GM21723 (cell line): ENCODE data around the gene DUSP6.
"Not testable (repeated sequence)": the region's sequence is repeated elsewhere in the genome, so short reads cannot be mapped to it uniquely, and the experiment has no call there.

ENCODE experiments used
- ATAC-seq: cut with Tn5 transposase; IDR thresholded peaks from one replicate; pipeline ENCODE4 v1.9.1; 2021; ENCODE audit warnings: mild to moderate bottlenecking, moderate library complexity; ENCODE audit not compliant: unreplicated experiment

The DUSP6 gene

DNA sequence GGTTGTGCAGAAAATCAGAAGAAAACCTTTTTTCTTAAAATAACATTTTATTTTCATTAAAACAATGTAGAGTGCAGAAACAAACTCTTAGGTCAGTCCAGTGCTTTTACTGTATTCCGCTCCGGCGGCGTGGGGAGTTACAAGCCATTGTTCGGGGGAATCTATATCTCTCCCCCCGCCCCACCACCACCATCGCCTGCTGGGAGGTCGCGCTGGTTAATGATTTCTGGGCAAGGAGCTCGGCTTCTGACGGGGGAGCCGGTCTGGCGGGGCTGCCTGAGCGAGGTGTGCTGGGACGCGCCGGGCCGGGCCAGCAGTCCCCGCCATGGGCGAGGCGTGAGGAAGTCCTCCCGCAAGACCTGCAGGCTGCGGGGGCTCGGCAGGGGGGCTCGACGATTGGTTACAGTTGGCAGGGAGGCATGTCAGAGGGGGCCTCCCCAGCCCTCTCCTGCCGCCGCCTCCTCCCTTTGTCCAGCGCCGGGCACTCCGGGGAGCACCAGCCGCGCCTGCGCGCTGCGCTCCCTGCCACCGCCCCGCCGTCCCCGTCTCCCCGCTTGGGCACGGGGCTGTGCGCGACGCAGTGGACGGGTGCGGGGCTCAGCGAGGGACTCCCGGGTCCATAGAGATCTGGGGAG lies 1.0 kb upstream of the DUSP6 start:
- ATAC-seq = peak; percentile 25

DNA sequence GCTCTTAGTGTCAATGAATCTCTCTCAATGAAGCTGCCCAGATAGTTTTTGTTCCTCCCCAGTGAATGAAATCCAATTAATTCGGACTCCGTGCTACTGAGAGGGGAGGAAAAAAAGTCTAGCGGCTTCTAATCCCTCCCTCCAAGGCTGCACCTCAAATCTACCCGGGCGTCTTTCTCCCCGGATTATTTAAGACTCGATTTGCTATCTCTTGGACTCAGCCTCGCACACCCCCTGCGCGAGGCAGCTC lies 134 bp downstream of the DUSP6 start:
- no peak for ATAC-seq

DNA sequence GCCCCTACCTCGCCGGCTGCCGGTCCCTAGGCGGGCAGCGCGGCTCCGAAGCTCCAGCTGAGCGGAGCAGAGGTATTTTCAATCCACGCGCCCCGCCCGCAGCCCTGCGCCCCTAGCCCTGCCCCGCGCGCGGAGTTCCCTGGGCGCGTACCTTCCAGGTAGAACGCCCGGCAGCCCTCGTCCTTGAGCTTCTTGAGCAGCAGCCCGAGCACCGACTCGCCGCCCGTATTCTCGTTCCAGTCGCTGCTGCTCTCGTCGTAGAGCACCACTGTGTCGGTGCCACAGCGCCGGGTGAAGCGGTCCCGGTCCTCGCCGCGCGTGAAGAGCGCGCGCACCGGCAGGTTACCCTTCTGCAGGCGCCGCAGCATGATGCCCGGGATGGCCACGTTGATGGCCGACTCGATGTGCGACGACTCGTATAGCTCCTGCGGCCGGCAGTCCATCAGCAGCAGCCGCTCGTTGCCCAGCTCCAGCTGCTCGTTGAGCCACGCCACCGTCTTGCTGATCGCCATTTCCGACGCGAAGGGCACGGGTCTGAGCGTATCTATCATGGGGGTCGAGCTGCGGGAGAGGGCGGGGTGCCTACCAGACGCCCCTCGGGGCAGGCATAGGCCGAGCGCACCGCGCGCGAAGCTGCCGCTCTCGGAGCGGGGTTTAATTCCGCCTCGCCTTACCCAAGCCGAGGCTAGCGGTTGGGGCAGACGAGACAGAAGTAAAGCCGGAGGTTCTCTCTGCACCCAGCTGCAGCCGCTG lies 636 bp downstream of the DUSP6 start:
- no peak for ATAC-seq

DNA sequence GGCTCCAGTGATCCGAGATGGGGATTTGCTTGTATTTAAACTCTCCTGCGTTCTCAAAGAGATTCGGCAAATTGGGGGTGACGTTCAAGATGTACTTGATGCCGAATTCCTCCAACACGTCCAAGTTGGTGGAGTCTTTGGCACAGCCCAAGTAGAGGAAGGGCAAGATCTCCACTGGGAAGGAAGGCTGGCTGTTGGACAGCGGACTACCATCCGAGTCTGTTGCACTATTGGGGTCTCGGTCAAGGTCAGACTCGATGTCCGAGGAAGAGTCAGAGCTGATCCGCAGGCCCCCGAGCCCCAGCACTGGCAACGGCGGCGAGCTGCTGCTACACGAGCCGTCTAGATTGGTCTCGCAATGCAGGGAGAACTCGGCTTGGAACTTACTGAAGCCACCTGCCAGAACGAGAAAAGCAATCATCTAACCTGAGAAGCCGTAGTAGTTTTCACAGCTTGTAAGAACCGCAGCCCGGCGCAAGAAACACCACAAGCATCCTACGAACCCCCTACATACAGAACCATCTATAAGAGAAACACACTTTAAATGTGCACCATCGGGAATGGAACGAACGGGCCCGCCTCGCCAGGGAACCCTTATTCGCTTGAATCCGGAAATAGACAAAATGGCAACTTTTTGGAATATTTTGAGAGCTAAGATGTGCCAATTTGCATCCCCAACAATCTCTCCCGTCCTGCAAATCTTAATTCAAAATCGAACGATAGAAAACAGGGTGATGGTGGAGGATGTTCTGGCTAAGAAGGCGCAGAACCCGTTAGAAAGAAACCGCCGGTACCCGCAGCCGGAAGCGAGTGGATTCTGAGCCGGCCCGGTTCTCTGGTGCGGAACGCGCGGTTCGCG lies 1.4 kb downstream of the DUSP6 start:
- no peak for ATAC-seq

DNA sequence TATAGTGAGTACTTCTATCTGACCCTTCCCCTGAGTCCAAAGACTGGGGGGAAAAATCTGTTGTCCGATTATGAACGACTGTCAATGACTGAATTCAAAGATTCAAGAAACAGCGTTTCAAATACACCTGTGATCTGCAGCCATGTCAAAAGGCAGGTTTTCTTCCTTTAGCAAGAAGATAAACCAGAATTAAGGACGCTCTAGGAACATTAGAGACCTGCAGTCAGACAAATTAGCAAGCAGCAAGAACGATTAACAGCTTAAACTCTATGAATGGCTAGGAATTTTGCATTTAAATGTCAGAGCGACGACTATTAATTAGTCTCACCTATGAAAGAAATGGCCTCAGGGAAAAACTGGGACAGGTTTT lies 2.1 kb downstream of the DUSP6 start:
- ATAC-seq = no peak

DNA sequence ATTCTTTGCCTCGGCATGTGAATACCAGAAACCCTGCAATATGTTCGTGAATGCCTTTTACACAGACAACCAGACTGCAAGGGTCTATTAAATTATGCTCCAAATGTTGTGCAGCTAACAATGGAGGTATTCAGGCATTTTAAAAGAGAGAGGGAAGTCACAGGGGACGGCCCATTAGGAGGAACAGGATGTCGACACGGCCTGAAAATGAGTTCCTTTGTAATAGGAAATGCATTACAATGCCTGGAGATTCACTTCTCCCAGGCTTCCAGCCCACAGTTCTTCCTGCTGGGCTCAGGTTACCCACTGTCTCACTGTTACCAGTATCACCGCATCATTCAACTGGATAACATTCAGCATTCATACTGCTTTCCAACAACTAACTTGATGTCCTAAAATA lies 2.5 kb downstream of the DUSP6 start:
- no peak for ATAC-seq

DNA sequence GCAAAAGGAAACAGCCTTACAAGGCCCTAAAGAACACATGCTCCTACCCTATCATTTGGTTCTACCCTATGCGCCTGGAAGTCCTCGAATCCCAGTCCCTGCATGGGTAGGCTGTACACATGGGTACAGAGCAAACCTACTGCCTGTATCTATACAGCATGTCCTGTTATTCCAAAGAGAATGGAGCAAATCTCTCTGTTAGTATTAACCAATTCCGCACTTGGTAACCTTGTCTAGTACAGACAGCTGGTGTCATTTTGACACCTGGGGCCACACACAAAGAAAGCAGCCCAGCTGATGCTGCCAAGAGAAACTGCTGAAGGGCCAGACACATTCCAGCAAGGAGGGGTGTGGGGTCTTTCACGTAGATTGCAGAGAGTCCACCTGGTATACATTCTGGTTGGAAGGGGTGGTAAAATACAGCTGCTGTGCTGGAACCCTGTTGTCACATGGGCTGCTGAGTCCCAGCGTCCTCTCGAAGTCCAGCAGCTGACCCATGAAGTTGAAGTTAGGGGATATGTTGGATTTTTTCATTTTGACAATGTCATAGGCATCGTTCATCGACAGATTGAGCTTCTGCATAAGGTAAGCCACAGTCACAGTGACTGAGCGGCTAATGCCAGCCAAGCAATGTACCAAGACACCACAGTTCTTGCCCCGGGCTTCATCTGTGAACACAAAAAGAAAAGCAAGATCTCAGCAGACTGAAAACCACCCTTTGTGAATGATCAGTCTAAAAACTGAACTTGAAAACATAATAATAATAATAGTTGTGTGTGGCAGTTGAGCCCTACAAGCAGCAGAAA lies 3.2 kb downstream of the DUSP6 start:
- ATAC-seq = no peak

DNA sequence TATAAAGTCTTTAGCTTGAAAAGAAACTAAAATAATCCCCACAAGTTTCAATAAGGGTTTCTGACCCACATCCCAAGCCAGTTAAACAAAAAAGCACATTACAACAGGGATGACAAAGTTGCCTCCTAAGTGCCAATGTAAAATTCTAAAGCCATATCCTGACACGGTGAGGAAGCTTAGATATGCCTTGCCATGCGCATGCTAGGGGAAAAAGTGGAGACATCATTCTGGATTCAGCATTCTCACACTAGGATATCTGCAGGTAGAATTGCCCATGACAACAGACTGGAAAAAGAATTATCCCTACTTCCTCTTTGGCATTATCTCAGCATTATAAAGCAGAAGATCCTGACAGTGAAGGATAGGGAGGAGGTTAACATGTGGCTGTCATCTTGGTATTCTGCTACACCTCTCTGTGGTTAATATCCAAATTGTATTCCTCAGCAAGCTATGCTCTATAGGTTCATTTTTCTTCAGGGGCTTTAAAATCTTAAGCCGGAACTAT lies 4.9 kb downstream of the DUSP6 start:
- no peak for ATAC-seq

DNA sequence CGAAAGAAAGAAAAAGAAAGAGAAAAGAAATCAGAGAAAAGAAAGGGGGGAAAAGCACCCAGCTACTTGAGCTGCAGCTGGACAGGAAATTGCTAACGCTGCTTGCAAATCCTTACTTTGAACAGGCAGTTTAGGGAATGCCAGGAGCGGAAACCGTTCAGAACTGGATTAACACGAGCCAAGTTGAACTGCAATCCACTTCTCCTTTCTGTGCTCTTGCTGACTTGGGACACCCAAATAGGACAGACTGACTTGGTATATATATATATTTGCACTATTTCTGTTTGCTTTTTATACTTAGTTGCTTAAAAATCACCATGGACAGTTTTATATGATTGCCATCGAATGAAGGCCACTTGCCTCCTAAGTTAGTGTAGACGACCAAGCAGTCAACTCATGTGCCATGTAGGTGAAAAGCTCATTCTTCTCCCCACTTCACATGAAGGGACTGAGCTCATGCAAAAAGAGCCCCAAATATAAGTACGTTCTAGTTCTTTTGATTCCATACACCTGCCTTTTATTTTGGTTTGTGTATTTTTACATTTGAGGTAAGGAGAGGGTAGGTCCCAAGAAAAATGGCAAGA lies 5.5 kb downstream of the DUSP6 start:
- no peak for ATAC-seq

DNA sequence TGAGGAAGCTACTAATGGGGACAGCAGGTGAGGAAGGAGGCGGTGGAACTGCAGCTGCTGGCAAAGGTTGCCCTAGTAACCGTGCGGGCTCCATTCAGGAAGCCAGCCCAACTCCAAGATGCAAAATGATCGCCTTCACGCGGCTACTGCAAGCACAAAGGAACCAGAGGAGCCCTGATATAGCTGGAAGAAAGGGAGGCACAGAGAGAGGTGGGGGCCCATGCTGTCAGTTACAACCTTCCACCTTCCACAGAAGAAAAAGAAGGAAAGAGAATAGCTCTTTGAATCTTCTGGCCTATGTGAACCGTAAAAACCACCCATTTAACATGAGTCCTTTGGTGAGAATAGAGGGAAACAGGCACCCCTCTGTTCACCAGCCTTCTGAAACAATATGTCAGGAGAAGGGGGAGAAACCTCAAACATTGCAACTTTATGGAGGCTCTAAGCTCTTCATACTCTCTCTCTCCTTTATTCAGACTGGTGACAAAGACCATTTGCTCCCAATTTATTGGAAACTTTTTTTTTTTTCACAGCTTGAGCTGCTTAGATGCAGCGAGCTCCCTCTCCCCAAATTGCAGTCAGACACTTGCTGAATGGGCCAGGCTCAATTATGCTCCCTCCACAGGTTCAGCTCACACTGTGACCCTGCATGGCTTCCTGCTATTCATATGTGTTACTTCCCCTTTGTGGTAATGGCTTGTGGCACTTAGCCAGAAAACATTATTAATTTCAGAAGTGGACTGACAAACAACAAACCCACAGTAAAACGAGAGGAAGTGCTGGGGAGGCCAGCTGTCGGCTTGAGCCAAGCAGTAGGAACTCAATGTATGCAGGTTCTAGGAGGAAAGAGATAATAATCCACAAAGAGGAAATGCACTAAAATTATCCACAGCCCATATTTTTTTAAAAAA lies 6.2 kb downstream of the DUSP6 start:
- peak; percentile 99 for ATAC-seq

DNA sequence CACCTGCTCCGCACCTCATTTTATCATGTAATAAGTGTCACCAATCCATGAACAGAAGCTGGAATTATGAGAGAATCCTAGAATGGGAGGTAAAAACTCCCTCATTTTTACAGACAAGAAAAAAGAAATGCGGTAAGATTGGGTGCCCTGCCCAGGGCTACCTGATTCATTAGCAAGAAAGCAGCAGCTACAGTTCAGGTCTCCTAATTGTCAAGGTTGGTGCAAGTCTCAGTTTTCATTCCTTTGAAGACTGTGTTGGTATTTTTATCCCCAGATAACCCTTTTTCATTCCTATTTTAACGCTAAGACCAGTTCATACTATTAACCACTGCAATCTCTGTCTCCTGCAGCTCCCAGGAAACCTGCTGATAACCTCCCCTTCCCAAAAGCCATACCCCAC lies 6.9 kb downstream of the DUSP6 start:
- no peak for ATAC-seq

DNA sequence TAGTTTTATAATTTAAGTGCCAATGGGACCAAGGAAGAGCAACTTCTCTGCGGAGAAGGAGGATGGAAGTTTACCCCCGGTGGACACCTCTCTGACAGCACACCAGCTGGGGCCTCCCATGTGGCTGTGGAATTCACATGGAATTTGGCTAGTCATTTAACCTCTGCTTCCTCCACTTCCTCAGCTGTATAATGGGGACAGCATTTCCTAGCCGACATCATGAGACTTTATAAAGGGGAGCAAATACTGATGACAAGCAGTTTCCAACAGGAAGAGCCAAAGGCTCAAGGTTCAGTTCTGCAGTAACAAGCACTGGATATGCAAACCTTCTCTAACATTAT lies 7.5 kb downstream of the DUSP6 start:
- ATAC-seq = no peak

DNA sequence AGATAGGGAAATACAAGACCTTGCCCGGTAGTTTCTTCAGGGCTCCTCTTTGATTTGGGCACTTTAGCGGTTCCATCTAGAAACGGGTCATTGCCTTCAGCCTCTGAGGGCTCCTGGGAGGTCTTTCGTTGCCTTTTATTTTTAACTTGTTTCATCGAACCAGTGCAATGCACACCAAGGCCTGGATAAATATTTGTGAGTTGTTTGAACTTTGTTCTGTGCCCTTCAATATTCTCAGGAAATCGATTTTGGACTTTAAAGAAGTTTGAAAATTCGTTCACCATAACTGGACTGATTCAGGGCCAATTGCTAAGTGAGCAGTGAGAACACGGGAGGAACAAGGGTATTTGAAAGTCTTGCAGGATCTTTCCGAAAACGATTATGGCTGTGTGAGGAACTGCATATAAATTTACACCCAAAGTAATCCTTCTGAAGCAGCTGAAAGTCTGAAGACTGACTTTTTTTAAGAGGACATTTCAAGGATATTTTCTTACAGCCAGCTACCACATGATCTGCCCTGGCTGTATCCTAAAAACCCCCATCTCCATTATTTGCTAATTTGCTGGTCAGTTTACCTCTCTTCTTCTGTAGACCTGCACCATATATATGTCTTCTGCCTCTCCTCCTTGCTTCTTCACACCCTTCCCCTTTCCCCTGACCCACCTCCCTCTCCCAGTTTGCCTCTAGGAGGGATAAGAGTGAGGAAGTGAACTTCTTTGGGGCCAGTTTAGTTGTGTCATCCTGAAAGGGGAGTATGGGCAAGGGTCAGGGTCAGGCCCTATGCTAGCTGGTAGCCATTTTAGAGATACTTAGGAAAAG lies 8.0 kb downstream of the DUSP6 start:
- ATAC-seq = no peak

DNA sequence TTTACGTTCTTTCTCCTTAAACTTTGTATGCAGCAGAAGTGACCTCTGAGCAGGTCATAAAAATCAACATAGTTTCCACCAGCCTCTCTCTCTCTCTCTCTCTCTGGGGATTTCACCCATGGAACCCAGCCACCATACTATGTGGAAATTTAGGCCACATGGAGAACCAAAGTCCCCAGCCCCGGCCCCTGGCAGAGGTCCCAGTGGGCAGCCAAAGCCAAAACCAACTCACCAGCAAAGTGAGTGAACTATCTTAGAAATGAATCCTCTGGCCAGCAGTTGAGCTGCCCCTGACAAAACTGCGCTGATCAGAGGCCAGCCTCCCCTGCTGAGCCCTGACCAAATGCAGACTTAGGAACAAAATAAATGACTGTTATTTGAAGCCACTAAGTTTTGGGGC lies 9.2 kb downstream of the DUSP6 start:
- no peak for ATAC-seq

DNA sequence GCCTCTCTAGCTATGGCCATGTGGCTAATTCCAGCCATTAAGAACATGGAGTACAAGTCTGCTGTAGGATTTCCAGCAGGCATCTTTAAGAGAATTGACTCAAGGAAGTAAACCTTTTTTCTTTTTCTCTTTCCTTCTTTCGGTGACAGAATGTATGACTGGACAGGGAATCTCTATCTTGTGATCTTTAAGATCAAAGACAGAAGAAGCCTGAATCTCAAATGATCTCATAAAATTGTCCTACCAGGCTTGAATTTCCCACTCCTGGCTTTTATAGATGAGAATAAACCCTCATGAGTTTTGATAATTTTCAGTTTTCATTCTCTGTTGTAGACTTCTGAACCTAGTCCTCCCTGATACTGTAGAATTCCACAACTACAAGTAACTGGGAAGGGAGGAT lies 11.4 kb downstream of the DUSP6 start:
- no peak for ATAC-seq

DNA sequence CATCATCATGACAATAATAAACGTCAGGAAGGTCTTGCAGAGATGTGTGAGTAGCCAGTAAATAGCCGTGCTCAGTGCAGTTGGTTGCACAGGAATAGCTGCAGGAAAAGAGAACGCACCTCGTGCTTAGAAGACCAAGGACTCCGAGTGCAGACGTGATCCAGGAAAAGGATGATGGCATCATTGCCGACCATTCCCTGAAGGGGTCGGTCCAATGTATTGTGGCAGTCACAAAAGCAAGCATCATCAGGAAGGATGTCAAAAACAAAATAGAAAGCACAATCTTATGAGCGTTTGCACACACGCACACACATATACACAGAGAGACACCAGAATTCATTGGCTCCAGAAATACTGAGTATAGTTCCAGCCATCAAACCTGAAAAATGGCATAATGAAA lies 12.8 kb downstream of the DUSP6 start:
- ATAC-seq = no peak

DNA sequence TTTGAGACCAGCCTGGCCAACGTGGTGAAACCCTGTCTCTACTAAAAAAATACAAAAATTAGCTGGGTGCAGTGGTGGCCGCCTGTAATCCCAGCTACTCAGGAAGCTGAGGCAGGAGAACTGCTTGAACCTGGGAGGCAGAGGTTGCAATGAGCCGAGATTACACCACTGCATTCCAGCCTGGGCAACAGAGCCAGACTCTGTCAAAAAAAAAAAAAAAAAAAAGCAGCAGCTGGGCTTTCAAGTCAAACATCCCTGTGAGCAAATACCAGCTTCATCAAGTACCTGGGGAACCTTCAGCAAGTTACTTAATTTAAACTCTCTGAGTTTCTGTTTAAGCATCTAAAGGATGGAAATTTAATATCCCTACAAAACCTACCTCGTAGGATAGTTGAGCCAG lies 15.2 kb downstream of the DUSP6 start:
- ATAC-seq = not testable (repeated sequence)

DNA sequence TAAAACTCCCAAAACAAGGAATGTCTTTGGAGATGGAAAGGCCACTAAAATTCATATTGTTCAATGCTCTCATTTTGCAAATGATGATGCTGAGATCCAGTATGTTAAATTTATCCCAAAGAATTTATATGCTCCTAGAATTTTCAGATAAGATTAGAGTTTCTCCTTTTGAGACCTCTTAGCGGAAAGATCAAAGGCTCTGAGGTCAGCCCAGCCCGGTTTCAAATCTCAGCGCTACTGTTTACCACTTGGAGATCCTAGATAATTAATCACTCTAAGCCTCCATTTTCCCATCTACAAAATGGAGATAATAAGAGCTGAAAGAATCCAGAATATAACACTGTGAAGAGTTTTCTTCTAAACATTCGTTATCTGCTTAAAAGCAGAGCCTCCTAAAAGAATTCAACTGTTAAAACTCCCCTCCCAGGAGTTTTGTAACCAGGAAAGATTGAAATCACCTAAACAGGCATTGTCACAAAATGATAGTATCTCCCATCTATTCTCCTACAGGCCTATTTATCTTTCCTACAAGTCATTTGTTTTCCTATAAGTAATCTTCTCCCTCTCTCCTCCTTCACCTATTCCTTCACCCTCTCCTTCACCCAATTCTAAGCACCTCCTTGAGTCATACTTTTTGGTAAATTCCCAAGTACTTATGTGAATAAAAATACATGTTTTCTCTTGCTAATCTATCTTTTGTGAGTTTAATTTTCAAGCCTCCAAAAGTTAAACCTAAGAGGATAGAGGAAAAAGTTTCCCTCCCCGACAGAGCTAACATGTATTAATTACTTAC lies 16.7 kb downstream of the DUSP6 start:
- no peak for ATAC-seq
